NB4 (cell line): Measurements from ENCODE around the gene XPO5.

ENCODE experiments used
- CTCF ChIP-seq: IDR thresholded peaks from one replicate; pipeline ENCODE4 v1.5.1; 2012; ENCODE audit warnings: low read depth, low read length
- MYC ChIP-seq: IDR thresholded peaks from 2 replicates; pipeline ENCODE4 v1.6.1; 2011; ENCODE audit warnings: low read depth, low read length
- POLR2A ChIP-seq: IDR thresholded peaks from 2 replicates; pipeline ENCODE4 v1.6.1; 2011; ENCODE audit warnings: mild to moderate bottlenecking; ENCODE audit not compliant: insufficient read length; ENCODE audit errors: extremely low read depth

DNA sequence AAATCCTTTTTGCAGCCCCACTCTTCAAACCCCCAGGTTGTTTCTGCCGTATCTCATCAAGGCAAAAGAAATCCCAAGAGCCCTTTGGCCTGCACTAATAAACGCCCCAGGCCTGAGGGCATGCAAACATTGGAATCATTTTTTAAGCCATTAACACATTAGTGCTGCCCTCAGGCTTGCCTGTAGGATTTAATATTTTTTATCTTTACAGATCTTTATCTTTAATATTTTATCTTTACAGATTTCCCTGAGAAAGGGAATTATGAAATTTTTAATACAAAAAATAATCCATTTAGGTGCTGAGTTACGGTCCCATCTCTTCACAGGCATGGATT, 38.5 kb upstream of the XPO5 start:
- TF ChIP-seq CTCF (no peak), MYC (no peak), POLR2A (no peak)
